GM18508 (cell line): ENCODE results near the gene GATA5.
A peak's percentile ranks its signal among the peaks of the same experiment; 100 is the strongest.
"Not testable (repeated sequence)": the region's sequence is repeated elsewhere in the genome, so short reads cannot be mapped to it uniquely, and the experiment has no call there.

Experiments used
- ATAC-seq: cut with Tn5 transposase; IDR thresholded peaks from one replicate; pipeline ENCODE4 v1.9.1; 2021; ENCODE audit warnings: moderate number of reproducible peaks; ENCODE audit not compliant: insufficient read depth, unreplicated experiment

The GATA5 gene

GRCh38 chr20:62505337-62506045, 29.7 kb upstream of the GATA5 start:
- ATAC-seq, result no peak

DNA sequence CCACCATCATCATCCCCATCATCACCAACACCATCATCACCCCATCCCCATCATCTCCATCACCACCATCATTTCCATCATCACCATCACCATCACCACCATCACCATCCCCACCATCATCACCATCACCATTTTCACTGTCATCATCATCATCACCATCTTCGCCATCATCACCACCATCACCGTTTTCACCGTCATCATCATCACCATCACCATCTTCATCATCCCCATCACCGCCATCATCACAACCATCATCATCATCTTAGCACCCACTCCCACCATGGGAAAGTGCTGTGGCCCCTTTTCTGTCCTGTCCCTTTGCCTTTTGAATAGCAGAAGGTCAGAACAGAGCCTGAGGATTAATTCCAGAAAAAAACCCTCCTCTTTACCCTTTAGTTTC, 28.5 kb upstream of the GATA5 start:
- no peak for ATAC-seq

DNA sequence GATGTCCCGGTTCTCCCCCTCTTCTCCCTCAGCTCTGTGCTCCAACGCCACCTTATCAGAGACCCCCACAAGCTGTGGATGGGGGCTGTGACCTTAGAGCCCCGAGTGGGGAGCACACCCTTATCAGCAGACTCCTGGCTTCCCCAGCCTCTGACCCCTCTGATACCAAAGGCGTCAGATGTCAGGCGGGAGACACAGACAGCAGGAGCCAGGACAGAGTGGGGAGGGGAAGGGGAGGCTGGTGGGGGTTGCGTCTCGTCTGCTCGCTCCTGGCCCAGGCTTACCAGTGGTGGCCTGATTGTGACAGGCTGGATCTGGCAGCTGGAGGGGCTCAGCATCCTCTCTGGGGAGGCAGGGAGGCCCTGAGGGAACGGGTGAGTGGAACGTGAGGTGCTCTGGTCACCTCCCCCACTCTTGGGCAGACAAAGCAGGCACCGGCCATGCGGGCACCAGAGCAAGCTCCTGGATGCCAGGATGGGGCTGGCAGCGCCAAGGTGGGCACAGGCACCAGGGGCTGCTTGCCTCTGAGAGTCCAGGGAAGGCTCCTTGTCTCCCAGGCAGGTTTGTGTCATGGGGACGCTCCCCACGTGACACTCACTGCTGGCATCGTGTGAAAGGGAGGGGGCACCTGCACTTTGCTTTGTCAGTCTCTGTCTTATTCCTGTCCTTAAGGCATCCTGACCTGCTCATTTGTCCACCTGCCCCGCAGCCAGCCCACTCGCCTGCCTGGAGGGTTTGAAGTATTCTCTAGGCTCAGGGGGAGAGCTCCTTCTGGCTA, 27.8 kb upstream of the GATA5 start:
- no peak for ATAC-seq

GRCh38 chr20:62502496-62503095, 26.8 kb upstream of the GATA5 start:
- no peak for ATAC-seq

DNA sequence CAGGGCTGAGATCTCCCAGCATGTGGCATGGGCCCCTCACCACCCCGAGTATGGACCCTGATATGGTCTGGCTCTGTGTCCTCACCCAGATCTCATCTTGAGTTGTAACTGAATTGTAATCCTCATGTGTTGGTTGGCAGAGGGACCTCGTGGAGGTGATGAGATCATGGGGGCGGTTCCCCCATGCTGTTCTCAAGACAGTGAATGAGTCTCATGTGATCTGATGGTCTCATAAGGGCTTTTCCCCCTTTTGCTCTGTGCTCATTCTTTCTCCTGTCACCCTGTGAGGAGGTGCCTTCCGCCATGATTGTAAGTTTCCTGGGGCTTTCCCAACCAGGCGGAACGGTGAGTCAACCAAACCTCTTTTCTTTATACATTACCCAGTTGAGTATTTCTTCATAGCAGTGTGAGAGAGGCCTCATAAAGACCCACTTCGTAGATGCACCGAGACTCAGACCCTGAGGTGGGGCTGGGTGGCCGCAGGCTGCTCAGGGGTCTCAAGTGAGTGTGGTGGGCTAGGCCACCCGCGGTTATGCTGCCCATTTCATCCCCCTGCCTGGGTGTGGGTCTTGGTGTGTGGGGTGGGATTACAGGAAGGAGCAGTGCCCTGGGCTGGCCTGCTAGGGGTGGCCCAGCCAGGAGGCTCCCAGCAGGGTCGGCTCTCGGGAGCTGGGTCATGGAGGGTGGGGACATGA, 26.2 kb upstream of the GATA5 start:
- ATAC-seq, result peak; percentile 68

GRCh38 chr20:62500237-62500864, 24.6 kb upstream of the GATA5 start:
- ATAC-seq, result no peak

GRCh38 chr20:62499758-62500236, 24.0 kb upstream of the GATA5 start:
- no peak for ATAC-seq

DNA sequence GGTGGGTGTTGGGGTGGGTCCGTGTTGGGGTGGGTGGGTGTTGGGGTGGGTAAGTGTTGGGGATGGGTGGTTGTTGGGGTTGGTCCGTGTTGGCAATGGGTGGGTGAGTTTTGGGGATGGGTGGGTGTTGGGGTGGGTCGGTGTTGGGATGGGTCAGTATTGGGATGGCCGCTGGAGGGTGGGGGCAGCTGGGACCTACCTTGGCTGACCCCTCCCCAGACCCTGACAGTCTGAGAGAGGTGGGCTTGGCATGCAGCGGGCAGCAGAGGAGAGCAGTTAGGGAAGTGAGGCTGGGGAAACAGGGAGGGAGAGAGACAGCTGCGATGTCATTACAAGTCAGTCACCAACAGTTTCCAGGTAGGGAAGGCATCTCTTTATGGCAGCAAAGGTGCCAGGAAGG, 23.1 kb upstream of the GATA5 start:
- no peak for ATAC-seq

DNA sequence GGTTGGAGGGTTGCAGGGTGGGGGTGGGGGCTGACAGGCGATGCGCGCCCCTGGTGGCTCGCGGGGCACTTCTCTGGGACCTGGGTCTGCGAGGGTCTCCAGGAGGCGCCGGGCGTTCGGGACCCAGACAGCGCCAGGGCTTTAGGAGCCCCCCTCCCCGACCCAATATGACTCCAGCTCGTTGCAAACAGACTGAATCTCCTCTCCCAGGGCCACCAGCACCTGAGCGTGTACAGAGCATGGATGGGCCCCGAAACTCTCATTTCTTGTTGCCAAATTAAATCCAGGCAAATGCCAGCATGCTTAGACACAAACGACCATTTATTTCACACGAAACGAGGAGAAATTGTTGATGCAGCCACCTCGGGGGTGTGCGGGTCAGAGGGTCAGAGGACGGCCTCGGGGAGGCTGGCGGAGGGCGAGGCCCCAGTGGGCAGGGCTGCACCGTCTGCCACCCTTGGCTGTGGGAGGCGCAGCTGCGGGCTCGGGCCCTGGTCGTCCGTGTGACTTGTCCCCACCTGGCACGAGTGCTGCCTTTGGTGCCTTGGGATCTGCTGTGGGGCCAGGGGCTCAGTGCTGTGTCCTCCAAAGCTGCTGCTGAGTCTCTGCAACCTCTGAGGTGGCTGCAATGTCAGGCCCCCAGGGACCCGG, 20.9 kb upstream of the GATA5 start:
- ATAC-seq, result no peak

GRCh38 chr20:62495749-62496567, 20.2 kb upstream of the GATA5 start:
- no peak for ATAC-seq

DNA sequence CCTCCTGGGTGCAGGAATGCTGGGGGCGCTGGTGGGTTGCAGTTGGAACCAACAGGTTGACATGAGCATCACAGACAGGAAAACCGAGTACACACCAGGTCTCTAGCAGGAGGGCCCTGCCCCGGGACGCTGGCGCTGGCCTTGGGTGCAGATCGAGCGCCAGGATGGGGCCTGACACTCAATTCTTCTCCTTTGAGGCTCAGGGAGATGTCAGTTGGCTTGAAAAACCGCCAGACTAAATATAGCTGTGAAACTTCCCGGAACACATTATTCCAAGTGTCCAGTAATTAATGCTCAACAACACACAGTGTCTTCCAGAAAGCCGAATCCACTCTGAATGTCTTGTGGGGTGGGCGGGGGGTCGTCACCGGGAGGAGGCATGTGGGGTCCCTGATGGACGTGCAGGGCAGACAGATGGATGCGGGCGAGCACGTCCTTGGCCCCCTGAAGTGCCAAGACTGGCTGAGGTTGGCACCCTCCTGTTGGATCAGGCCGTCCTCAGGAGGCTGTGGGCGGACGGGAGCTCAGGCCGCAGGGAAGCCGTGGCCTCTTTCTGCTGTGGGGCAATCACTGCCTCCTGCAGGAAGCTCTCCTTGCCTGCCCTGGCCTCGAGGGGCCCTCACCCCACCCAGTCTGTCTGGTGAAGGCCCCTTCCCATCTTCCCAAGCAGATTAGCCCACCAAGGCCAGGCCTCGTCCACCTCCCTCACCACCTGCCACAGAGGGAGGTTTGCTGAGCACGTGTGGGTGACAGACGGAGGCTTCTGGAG, 19.4 kb upstream of the GATA5 start:
- no peak for ATAC-seq

DNA sequence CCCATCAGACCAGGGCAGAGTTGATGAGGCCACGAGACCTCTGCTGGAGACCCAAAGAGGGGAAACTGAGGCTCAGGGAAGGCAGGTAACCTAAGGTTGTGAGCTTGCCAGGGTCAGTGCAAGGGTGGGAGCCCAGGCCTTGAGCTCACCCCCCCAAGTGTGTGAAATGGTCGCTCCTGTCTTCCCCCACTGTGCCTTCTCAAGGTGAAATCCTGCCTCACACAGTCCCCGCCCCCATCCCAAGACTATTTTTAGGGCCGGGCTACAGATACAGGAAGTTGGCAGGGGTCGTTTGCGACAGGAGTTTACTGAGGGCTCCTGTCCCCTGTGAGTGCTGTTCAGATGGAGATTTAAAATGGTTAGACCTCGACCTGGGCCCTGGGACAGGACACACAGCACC, 18.7 kb upstream of the GATA5 start:
- ATAC-seq, result no peak

DNA sequence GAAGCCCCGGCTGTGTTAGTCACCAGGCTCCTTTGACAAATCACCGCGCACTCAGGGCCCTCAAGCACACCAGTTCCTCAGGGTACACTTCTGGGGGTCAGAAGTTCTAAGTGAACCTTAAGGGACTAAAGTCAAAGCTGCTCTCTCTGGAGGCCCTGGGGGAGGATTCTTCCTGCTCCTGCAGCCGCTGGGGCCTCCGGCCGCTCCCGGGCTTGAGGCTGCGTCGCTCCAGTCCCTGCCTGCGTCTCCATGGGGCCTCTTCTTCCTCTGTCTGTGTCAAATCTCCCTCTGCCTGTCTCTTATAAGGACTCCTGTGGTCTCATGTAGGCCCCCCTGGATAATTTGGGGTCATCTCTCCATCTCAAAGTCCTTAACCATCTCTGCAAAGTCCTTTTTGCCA, 18.1 kb upstream of the GATA5 start:
- ATAC-seq, result no peak

- ATAC-seq, result no peak
Observed at GRCh38 chr20:62493253-62493885, 17.6 kb upstream of the GATA5 start.

DNA sequence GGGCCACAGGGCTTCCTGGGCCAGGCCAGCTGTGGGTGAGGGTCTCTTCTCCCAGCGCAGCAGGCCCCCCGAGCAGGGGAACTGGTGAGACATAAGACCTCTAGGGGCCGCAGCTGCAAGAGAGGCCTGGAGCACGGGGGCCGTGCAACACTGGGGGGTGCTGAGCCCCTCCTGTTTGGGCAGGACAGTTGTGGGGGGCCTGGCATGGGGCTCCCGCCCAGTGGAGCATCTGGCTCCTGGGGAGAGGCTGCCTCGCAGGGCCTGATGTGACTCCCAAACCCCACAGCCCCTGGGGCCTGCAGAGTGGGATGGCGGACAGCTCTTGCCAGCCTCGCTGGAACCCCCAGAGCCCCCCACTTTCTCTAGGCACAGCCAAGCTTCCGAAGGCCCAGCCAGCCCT, 16.9 kb upstream of the GATA5 start:
- no peak for ATAC-seq

GRCh38 chr20:62490783-62491182, 15.0 kb upstream of the GATA5 start:
- ATAC-seq, result not testable (repeated sequence)

GRCh38 chr20:62489932-62490263, 14.1 kb upstream of the GATA5 start:
- ATAC-seq, result no peak
